ENCODE measurements around the gene G6PC3.
"Not testable (repeated sequence)": the region's sequence is repeated elsewhere in the genome, so short reads cannot be mapped to it uniquely, and the experiment has no call there.

G6PC3 gene, protein sequence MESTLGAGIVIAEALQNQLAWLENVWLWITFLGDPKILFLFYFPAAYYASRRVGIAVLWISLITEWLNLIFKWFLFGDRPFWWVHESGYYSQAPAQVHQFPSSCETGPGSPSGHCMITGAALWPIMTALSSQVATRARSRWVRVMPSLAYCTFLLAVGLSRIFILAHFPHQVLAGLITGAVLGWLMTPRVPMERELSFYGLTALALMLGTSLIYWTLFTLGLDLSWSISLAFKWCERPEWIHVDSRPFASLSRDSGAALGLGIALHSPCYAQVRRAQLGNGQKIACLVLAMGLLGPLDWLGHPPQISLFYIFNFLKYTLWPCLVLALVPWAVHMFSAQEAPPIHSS

DNA sequence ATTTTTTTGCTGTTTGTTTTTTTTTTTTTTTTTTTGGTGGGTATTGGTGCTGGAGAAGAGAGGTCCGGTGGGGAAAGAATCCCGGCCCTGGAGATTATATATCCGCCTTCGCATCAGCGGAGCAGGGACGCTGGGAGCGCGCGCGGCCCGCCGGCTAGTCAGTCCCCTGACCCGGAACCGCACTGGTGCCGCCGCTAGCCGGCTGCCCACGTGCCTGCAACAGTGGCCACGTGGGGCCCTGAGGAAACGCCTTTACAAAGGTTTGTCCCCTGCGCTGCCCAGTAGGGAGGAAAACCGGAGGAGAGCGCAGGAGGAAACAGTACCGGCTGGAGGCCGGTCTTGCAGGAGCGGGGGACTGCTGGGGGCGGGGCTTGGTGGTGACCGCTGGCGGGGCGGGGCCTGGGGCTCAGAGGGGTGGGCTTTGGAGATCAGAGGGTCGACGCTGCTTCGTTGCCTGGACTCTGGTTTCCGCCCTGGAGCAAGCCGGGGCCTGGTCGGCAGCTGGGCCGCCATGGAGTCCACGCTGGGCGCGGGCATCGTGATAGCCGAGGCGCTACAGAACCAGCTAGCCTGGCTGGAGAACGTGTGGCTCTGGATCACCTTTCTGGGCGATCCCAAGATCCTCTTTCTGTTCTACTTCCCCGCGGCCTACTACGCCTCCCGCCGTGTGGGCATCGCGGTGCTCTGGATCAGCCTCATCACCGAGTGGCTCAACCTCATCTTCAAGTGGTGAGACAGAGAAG is at the start of gene G6PC3:
Gene G6PC3, plus strand, starts transcription at position 281 of the 743 bp plus-strand sequence. Its CDS starts 231 bp downstream, at position 512.
- peak within 1 kb of the TSS; percentile 63 for H3K4me3 ChIP-seq (ENCODE audit: control insufficient read depth, low read depth, low read length)

DNA sequence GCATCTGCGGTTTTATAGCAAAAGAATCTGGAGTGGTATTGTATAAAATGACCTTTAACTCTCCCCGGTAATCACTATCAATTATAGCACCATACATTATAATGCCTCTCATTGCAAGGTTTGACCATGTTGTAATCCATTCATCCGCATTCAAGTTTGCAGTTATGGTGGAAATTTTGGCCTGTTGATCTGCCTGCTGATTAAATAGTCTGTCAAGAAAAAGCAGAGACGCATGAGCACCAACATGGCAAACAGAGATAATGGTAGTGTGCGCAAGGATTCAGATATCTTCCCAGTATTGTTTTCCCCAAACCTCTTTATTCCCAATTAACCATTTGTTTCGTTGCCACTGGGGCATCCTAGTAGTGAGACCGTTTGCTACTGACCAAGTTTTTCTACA is 49.3 kb upstream of the G6PC3 start:
- not testable (repeated sequence) for DNase-seq (ENCODE audit: low read depth); H3K4me3 ChIP-seq (ENCODE audit: control insufficient read depth, low read depth, low read length)

More for the DNA sequence above, at the start of gene G6PC3:
- peak; percentile 90 for DNase-seq (ENCODE audit: low read depth)
- TF ChIP-seq, protein P1, sequence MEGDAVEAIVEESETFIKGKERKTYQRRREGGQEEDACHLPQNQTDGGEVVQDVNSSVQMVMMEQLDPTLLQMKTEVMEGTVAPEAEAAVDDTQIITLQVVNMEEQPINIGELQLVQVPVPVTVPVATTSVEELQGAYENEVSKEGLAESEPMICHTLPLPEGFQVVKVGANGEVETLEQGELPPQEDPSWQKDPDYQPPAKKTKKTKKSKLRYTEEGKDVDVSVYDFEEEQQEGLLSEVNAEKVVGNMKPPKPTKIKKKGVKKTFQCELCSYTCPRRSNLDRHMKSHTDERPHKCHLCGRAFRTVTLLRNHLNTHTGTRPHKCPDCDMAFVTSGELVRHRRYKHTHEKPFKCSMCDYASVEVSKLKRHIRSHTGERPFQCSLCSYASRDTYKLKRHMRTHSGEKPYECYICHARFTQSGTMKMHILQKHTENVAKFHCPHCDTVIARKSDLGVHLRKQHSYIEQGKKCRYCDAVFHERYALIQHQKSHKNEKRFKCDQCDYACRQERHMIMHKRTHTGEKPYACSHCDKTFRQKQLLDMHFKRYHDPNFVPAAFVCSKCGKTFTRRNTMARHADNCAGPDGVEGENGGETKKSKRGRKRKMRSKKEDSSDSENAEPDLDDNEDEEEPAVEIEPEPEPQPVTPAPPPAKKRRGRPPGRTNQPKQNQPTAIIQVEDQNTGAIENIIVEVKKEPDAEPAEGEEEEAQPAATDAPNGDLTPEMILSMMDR (IDR thresholded peaks at IDR 0.05; ENCODE audit: control insufficient read depth, insufficient read depth, low read depth, low read length, missing control alignments) = no peak

DNA sequence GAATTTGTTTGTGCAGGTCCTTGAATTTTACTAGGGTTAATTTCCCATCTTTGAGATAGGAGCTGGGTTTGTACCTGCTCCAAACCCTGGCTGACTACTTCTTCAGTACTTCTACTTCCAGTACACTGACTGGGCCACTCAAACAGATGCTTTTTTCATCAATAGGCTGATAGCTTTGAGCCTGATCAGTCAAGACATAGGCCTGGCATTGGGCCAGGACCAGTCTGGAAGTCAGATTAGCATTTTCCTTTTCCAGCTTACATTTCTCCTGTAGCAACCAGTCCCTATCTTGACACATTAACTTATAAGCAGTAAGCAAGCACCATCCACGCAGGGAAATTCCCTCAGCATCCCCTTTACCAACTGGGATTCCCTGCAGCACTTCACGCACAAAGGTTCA is 48.3 kb upstream of the G6PC3 start:
- H3K4me3 ChIP-seq (ENCODE audit: control insufficient read depth, low read depth, low read length) = no peak overlapping the region
- TF ChIP-seq, protein P1 (IDR thresholded peaks at IDR 0.05; ENCODE audit: control insufficient read depth, insufficient read depth, low read depth, low read length, missing control alignments) = no peak
- DNase-seq (ENCODE audit: low read depth) = no peak

DNA sequence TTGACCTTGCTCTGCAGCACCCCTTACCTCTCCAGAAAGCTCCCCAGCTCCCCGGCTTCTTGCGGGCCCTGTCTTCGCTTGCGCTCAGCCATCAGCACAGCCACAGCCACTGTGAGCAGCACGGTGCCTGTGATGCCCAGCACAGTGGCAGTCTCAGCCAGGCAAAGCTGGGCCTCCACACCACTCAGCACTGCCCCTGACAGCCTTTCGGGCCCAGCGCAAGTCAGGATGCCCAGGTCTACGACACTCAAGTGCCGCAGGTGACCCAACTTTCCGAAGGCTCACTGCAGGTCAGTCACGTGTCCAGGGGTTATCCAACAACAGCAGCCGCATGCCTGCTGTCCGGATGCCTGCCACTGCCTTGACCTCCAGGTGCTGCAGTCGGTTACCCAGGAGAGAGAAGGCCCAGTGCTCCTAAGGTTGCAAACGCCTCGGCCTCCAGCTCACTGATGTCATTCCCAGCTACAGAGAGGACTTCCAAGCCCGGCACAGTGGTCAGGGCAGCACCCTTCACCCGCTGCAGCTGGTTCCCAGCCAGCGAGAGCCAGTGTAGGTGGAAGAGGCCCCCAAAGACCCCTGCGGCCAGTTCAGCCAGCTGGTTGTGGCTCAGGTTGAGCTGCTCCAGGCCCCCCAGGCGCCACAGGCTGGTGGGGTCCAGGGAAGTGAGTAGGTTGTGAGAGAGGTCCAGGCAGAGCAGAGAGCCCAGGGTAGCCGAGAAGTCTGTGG is 46.8 kb upstream of the G6PC3 start:
- H3K4me3 ChIP-seq (ENCODE audit: control insufficient read depth, low read depth, low read length) = no peak overlapping the region
- no peak for DNase-seq (ENCODE audit: low read depth)
- TF ChIP-seq, protein P1 (IDR thresholded peaks at IDR 0.05; ENCODE audit: control insufficient read depth, insufficient read depth, low read depth, low read length, missing control alignments) = no peak

DNA sequence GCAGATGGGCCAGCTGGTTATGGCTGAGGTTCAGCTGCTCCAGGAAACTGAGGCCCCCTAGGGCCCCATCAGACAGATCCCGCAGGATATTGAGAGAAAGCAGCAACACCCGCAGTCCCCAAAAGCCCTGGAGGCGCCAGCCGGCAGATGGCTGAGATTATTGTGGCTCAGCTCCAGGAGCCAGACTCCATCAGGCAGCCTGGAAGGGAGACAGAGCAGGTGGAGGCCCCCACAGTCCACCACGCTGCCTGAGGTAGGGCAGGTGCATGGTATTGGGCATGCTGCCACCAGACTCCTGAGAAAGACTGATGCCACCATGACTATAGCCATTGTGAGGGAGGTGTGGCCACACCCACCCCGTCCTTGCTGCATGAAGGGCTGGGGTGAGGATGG is 46.3 kb upstream of the G6PC3 start:
- H3K4me3 ChIP-seq (ENCODE audit: control insufficient read depth, low read depth, low read length) = no peak overlapping the region
- DNase-seq (ENCODE audit: low read depth) = no peak
- TF ChIP-seq, protein P1 (IDR thresholded peaks at IDR 0.05; ENCODE audit: control insufficient read depth, insufficient read depth, low read depth, low read length, missing control alignments) = no peak

DNA sequence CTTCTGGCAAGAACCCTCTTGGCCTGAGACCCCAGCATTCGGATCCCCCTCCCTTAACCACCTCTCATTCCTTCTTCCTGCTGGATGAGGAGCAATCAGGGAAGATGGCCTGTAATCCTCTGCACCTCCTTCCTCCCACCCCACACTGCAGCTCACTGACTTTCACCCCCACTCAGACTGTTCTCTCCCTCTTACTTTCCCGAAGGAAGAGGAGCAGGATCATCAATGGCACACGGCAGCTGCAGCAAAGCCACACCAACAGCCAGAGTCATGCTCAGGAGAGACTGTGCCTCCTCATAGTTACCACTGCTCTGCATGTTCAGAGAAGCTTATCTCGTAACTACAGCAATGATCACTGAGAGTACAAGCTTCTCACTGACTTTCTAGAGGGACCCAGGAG is 45.7 kb upstream of the G6PC3 start:
- DNase-seq (ENCODE audit: low read depth) = no peak
- TF ChIP-seq, protein P1 (IDR thresholded peaks at IDR 0.05; ENCODE audit: control insufficient read depth, insufficient read depth, low read depth, low read length, missing control alignments) = no peak
- no peak overlapping the region for H3K4me3 ChIP-seq (ENCODE audit: control insufficient read depth, low read depth, low read length)
